Measurements from ENCODE around the gene MYO5A. TPM values are rescaled to one million over a fixed set of nuclear protein-coding genes. Genes with fewer than 3 reads are reported as not detected.

Gene MYO5A
- polyA plus RNA-seq, 2 of the 4 experiments (the other 2 are of a cell fraction) = 15.1 to 46.7 TPM

- DNase-seq (ENCODE audit: low read depth in 1 of 2, low spot score in 1 of 2) = no peak
- WGBS (ENCODE audit: missing lambda C conversion rate) = 93% methylated on average over 1 of the region's 1 CpG
- TF ChIP-seq FOSB (CRISPR knock-in tag; IDR thresholded peaks at IDR 0.05) (no peak), CHD2 (IDR thresholded peaks at IDR 0.05; ENCODE audit: low read length, partially characterized antibody) (no peak), RFX5 (IDR thresholded peaks at IDR 0.05) (no peak), REST (IDR thresholded peaks at IDR 0.05) (no peak), ZC3H11A (IDR thresholded peaks at IDR 0.05) (no peak), BCL3 (IDR thresholded peaks at IDR 0.05) (no peak), EHMT2 (IDR thresholded peaks at IDR 0.05; ENCODE audit: low read depth) (no peak), KDM5A (IDR thresholded peaks at IDR 0.05) (no peak)
- FAIRE-seq = no peak
- POLR2A ChIA-PET = no interaction called here
- CTCF ChIA-PET = interaction anchor here (1.2 kb wide), 1 partner anchor 28 kb away, joined by 4 read pairs; no protein-coding TSS in a partner anchor
- H3K4me3 ChIP-seq = no peak overlapping the region
- H3K4me1 ChIP-seq = 0 out of 3 replicates have a peak, but pooled peaks cover 3% of the 10 kb centered on the region
- H3K4me2 ChIP-seq = no peak overlapping the region
- peaks cover 10% of the 10 kb centered on the region for H3K9me3 ChIP-seq
- no peak overlapping the region for H3K27ac ChIP-seq
- ATAC-seq = no peak
These were observed 47.7 kb downstream of the MYO5A start for GRCh38 chr15:52480990-52481389.

- ChIA-PET CTCF (interaction anchor here (1.3 kb wide), 1 partner anchor 210 kb away, joined by 6 read pairs; no protein-coding TSS in a partner anchor), POLR2A (no interaction called here)
- TF ChIP-seq ZFP36 (IDR thresholded peaks at IDR 0.05; ENCODE audit: borderline replicate concordance, partially characterized antibody) (no peak), USF2 (IDR thresholded peaks at IDR 0.05) (no peak), HOXB13 (CRISPR knock-in tag; IDR thresholded peaks at IDR 0.05; ENCODE audit: low read depth) (no peak), JUNB (IDR thresholded peaks at IDR 0.05) (no peak), ELK1 (IDR thresholded peaks at IDR 0.05; ENCODE audit: low read depth, low read length) (no peak)
- no peak overlapping the region for H3K27ac ChIP-seq
- no peak overlapping the region for H3K4me3 ChIP-seq
- H3K4me1 ChIP-seq = peaks cover 14% of the 10 kb centered on the region; the same call in 2 of the 3 replicates
- DNase-seq (ENCODE audit: low read depth in 1 of 2, low spot score in 1 of 2) (no peak), ATAC-seq (no peak), FAIRE-seq (no peak)
- no peaks in the 10 kb centered on the region for H3K9me3 ChIP-seq
- WGBS (ENCODE audit: missing lambda C conversion rate) = 94% methylated on average over 2 of the region's 2 CpGs
- no peak overlapping the region for H3K4me2 ChIP-seq
These were observed 62.0 kb downstream of the MYO5A start for GRCh38 chr15:52466716-52467115.

GRCh38 chr15:52466134-52466701 lies 62.5 kb downstream of the MYO5A start:
- Histone ChIP-seq H3K27ac (no peak overlapping the region), H3K4me2 (no peak overlapping the region), H3K4me1 (peaks cover 14% of the 10 kb centered on the region; the same call in 2 of the 3 replicates), H3K4me3 (no peak overlapping the region), H3K9me3 (no peaks in the 10 kb centered on the region)
- FAIRE-seq = no peak
- CTCF ChIA-PET = interaction anchor here (1.3 kb wide), 1 partner anchor 209 kb away, joined by 6 read pairs; no protein-coding TSS in a partner anchor
- TF ChIP-seq MAX (IDR thresholded peaks at IDR 0.05) = no peak
- no peak for TF ChIP-seq ATOH8 (CRISPR knock-in tag; IDR thresholded peaks at IDR 0.05; ENCODE audit: low read depth)
- no peak for TF ChIP-seq FOXS1 (CRISPR knock-in tag; IDR thresholded peaks at IDR 0.05)
- TF ChIP-seq ZNF302 (CRISPR knock-in tag; IDR thresholded peaks at IDR 0.05) = no peak
- TF ChIP-seq CHD2 (IDR thresholded peaks at IDR 0.05; ENCODE audit: low read length, partially characterized antibody) = no peak
- peak; percentile 26 to 42; a peak in 2 of 6 replicates for ATAC-seq
- DNase-seq (ENCODE audit: low read depth in 1 of 2, low spot score in 1 of 2) = no peak
- POLR2A ChIA-PET = interaction anchor here (0.6 kb wide), 1 partner anchor 226 kb away, joined by 6 read pairs; no protein-coding TSS in a partner anchor
- 94% methylated on average over 2 of the region's 2 CpGs for WGBS (ENCODE audit: missing lambda C conversion rate)
